ENCODE results near the gene RAMP2. TPM values are rescaled to one million over a fixed set of nuclear protein-coding genes. Genes with fewer than 3 reads are reported as not detected.

The RAMP2 gene
- total and polyA plus RNA-seq, 2 of the 13 experiments (the other 11 are each of a cell fraction or from before 2014, with no cell fraction given): 1.4 to 5.2 TPM

- TF ChIP-seq PPARG (CRISPR knock-in tag; conservative IDR thresholded peaks at IDR 0.05) (no peak), NFKB2 (CRISPR knock-in tag; IDR thresholded peaks at IDR 0.05; ENCODE audit: borderline replicate concordance) (peak; percentile 33; the same call in 1 of the 2 replicates), NFIB (CRISPR knock-in tag; IDR thresholded peaks at IDR 0.05; ENCODE audit: borderline replicate concordance) (0 out of 2 replicates have a peak, but pooled peaks have one; percentile 78), MIER2 (CRISPR knock-in tag; IDR thresholded peaks at IDR 0.05) (no peak)
Observed at GRCh38 chr17:42761638-42762037, 611 bp downstream of the RAMP2 start (continued).

DNA sequence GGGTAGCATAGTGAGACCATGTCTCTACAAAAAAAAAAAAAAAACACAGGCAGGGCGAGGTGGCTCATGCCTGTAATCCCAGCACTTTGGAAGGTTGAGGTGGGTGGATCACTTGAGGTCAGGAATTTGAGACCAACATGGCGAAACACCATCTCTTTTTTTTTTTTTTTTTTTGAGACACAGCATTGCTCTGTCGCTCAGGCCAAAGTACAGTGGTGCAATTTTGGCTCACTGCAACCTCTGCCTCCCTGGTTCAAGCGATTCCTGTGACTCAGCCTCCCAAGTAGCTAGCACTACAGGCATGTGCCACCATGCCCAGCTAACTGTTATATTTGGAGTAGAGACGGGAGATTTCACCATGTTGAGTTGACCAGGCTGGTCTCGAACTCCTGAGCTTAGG is 5.1 kb downstream of the RAMP2 start:
- H4K20me1 ChIP-seq (ENCODE audit: insufficient read depth, low read length): no peaks in the 10 kb centered on the region
- no peaks in the 10 kb centered on the region for H3K9me3 ChIP-seq (ENCODE audit: low read length)
- no peaks in the 10 kb centered on the region for H3K79me2 ChIP-seq (ENCODE audit: insufficient read depth, low read length)
- CTCF ChIA-PET (ENCODE audit: low intra/inter-chr PET ratio, low total read pairs): no interaction called here
- H3K27me3 ChIP-seq (ENCODE audit: control insufficient read depth in 1 of 2, insufficient read depth in 2 of 2, low read length in 2 of 2): peaks cover 0 to 12% of the 10 kb centered on the region in 2 experiments; a peak in 2 of 5 replicates
- peak; percentile 88 for FAIRE-seq
- in situ Hi-C loops (cut with HindIII; ENCODE audit: extremely low pct_ligation_motif_present, low pct_unique_long_range_greater_than_20kb) (no loop called here), intact Hi-C loops (cut with micrococcal nuclease; ENCODE audit: unreplicated experiment) (no loop called here)
- no peaks in the 10 kb centered on the region for H3K36me3 ChIP-seq (replicated peaks in 1 of 2; ENCODE audit: control insufficient read depth in 1 of 2, insufficient read depth in 2 of 2, low read length in 2 of 2)
- peaks cover 55% of the 10 kb centered on the region for H3K4me1 ChIP-seq (ENCODE audit: insufficient read depth, low read length)
- DNase-seq (ENCODE audit: low spot score): peak; percentile 81
- POLR2A ChIA-PET: interaction anchor here (0.7 to 1.9 kb wide), 7 partner anchors 11 to 201 kb away, joined by 3 to 21 read pairs (median 6); partner anchors contain the start of genes COA3, EZH1 and WNK4
- H3K27ac ChIP-seq (ENCODE audit: extremely low read length, insufficient read depth, low read length): peak overlapping the region; percentile 37
- H3K9ac ChIP-seq (ENCODE audit: insufficient read depth, low read depth, low read length): no peak overlapping the region; the same call in 1 of the 2 replicates
- no peak overlapping the region for H3K4me3 ChIP-seq (replicated peaks in 1 of 3; ENCODE audit: insufficient read depth in 1 of 3, low read depth in 2 of 3, low read length in 3 of 3)
- ATAC-seq: peak; percentile 57
- 0 out of 2 replicates have a peak overlapping the region, but pooled peaks have one; percentile 18 for H3K4me2 ChIP-seq (ENCODE audit: low read depth, low read length)
- no TSS peak for BruUV-seq (replicated peaks)
- H2AFZ ChIP-seq (ENCODE audit: low read length): no peak overlapping the region
- 28% methylated on average over 6 of the region's 6 CpGs for WGBS (ENCODE audit: low lambda C conversion rate)
- TF ChIP-seq MZF1 (CRISPR knock-in tag; IDR thresholded peaks at IDR 0.05; ENCODE audit: borderline replicate concordance) (no peak), RNF2 (conservative IDR thresholded peaks at IDR 0.05; ENCODE audit: low read depth) (no peak), ATM (IDR thresholded peaks at IDR 0.05; ENCODE audit: borderline replicate concordance) (no peak), REPIN1 (CRISPR knock-in tag; IDR thresholded peaks at IDR 0.05; ENCODE audit: borderline replicate concordance, low read depth) (no peak), ZNF644 (CRISPR knock-in tag; IDR thresholded peaks at IDR 0.05; ENCODE audit: low read depth) (0 out of 2 replicates have a peak, but pooled peaks have one; percentile 10), ZNF615 (CRISPR knock-in tag; IDR thresholded peaks at IDR 0.05; ENCODE audit: borderline replicate concordance) (no peak), KDM4B (CRISPR knock-in tag; IDR thresholded peaks at IDR 0.05) (no peak), JUND (CRISPR knock-in tag; IDR thresholded peaks at IDR 0.05) (0 out of 2 replicates have a peak, but pooled peaks have one; percentile 12), IKZF5 (CRISPR knock-in tag; IDR thresholded peaks at IDR 0.05) (no peak), CEBPG (CRISPR knock-in tag; IDR thresholded peaks at IDR 0.05) (peak; percentile 64), ZSCAN5A (CRISPR knock-in tag; IDR thresholded peaks at IDR 0.05; ENCODE audit: borderline replicate concordance) (no peak), ZNF607 (CRISPR knock-in tag; IDR thresholded peaks at IDR 0.05; ENCODE audit: borderline replicate concordance) (no peak), TCF12 (IDR thresholded peaks at IDR 0.05) (no peak), TCF12 (CRISPR knock-in tag; IDR thresholded peaks at IDR 0.05) (no peak), PITX1 (CRISPR knock-in tag; IDR thresholded peaks at IDR 0.05) (0 out of 2 replicates have a peak, but pooled peaks have one; percentile 21), SP4 (CRISPR knock-in tag; IDR thresholded peaks at IDR 0.05) (0 out of 2 replicates have a peak, but pooled peaks have one; percentile 40), ZNF572 (CRISPR knock-in tag; IDR thresholded peaks at IDR 0.05) (no peak), ZNF761 (CRISPR knock-in tag; conservative IDR thresholded peaks at IDR 0.05) (no peak)
- TF ChIP-seq, protein P1, sequence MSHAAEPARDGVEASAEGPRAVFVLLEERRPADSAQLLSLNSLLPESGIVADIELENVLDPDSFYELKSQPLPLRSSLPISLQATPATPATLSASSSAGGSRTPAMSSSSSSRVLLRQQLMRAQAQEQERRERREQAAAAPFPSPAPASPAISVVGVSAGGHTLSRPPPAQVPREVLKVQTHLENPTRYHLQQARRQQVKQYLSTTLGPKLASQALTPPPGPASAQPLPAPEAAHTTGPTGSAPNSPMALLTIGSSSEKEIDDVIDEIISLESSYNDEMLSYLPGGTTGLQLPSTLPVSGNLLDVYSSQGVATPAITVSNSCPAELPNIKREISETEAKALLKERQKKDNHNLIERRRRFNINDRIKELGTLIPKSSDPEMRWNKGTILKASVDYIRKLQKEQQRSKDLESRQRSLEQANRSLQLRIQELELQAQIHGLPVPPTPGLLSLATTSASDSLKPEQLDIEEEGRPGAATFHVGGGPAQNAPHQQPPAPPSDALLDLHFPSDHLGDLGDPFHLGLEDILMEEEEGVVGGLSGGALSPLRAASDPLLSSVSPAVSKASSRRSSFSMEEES (CRISPR knock-in tag; IDR thresholded peaks at IDR 0.05): no peak
